ENCODE data around the gene CENPF. TPM values are rescaled to one million over a fixed set of nuclear protein-coding genes. Genes with fewer than 3 reads are reported as not detected.

CENPF gene
- total RNA-seq, 1 donor from 2014 or later, result 15.6 TPM

- DNase-seq, result no peak
Measured at GRCh38 chr1:214708321-214708955, 105.4 kb downstream of the CENPF start.

DNA sequence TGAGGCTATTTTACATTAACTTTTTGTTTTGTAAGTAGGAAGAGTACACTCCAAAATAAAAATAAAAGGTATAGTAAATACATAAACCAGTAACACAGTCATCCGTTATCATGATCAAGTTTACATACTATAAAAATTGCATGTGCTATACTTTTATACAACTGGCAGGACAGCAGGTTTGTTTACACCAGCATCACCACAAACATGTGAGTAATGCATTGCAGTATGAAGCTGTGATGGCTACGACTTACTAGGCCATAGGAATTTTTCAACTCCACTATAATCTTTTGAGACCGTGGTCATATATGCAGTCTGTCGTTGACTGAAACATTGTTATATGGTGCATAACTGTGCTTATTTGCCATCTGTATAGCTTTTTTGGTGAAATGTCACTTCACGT is 106.2 kb downstream of the CENPF start:
- no peak for DNase-seq

- no peak for DNase-seq
Measured at GRCh38 chr1:214712737-214713136, 109.7 kb downstream of the CENPF start.

Other genes with a start within 250 kb of the CENPF start
- 2.7 TPM for gene PTPN14, start 51.6 kb upstream of the CENPF start, total RNA-seq

Data from occipital lobe (tissue), 2 donors.